Stimulated activated CD4-positive, alpha-beta T cell treated with anti-CD3 and anti-CD28 coated beads, Interleukin-15, amount 100 ng/mL, for 1 hour (primary cell): ENCODE data around the gene RNF38.
"Not testable (repeated sequence)": the region's sequence is repeated elsewhere in the genome, so short reads cannot be mapped to it uniquely, and the experiment has no call there.

Experiments used
- DNase-seq, 2 donors: peaks; one replicate each; pipeline ENCODE4 v3.0.0-alpha.2; 2020; ENCODE audit warnings: low read depth in 1 of 2, low spot score in 1 of 2

Gene RNF38

GRCh38 chr9:36399980-36400331 is at the start of gene RNF38:
RNF38 (minus strand) TSS chr9:36400269; CDS start chr9:36400108, 161 bp downstream.
- DNase-seq: no peak

- not testable (repeated sequence) for DNase-seq
Observed at GRCh38 chr9:36448555-36448954, 48.5 kb upstream of the RNF38 start.

- no peak for DNase-seq
Observed at GRCh38 chr9:36448017-36448416, 47.9 kb upstream of the RNF38 start.

GRCh38 chr9:36446678-36447077 is 46.6 kb upstream of the RNF38 start:
- not testable (repeated sequence) for DNase-seq

- no peak for DNase-seq
Observed at GRCh38 chr9:36445800-36446361, 45.8 kb upstream of the RNF38 start.

GRCh38 chr9:36444203-36444602 is 44.1 kb upstream of the RNF38 start:
- no peak for DNase-seq

- DNase-seq: no peak
Observed at GRCh38 chr9:36443581-36443980, 43.5 kb upstream of the RNF38 start.

- no peak for DNase-seq
Observed at GRCh38 chr9:36442710-36443109, 42.6 kb upstream of the RNF38 start.

- DNase-seq: no peak
Observed at GRCh38 chr9:36441966-36442365, 41.9 kb upstream of the RNF38 start.

GRCh38 chr9:36438536-36439236 is 38.6 kb upstream of the RNF38 start:
- DNase-seq: no peak

GRCh38 chr9:36437790-36438189 is 37.7 kb upstream of the RNF38 start:
- DNase-seq: no peak

- DNase-seq: no peak
Observed at GRCh38 chr9:36436909-36437308, 36.8 kb upstream of the RNF38 start.

- DNase-seq: no peak
Observed at GRCh38 chr9:36433386-36433785, 33.3 kb upstream of the RNF38 start.

GRCh38 chr9:36431078-36431477 is 31.0 kb upstream of the RNF38 start:
- no peak for DNase-seq

GRCh38 chr9:36426945-36427344 is 26.9 kb upstream of the RNF38 start:
- DNase-seq: no peak

- no peak for DNase-seq
Observed at GRCh38 chr9:36426348-36426747, 26.3 kb upstream of the RNF38 start.

GRCh38 chr9:36424289-36425055 is 24.4 kb upstream of the RNF38 start:
- DNase-seq: no peak

GRCh38 chr9:36423206-36423605 is 23.1 kb upstream of the RNF38 start:
- DNase-seq: no peak

- DNase-seq: no peak
Observed at GRCh38 chr9:36416890-36417289, 16.8 kb upstream of the RNF38 start.

GRCh38 chr9:36415822-36416525 is 15.9 kb upstream of the RNF38 start:
- DNase-seq: no peak

- not testable (repeated sequence) for DNase-seq
Observed at GRCh38 chr9:36411410-36411809, 11.3 kb upstream of the RNF38 start.

GRCh38 chr9:36409076-36409475 is 9.0 kb upstream of the RNF38 start:
- DNase-seq: not testable (repeated sequence)
